ENCODE results near the gene SLC2A4. TPM values are rescaled to one million over a fixed set of nuclear protein-coding genes. Genes with fewer than 3 reads are reported as not detected.

Gene SLC2A4
- total RNA-seq, 1 donor from 2014 or later = 0.30 TPM

DNA sequence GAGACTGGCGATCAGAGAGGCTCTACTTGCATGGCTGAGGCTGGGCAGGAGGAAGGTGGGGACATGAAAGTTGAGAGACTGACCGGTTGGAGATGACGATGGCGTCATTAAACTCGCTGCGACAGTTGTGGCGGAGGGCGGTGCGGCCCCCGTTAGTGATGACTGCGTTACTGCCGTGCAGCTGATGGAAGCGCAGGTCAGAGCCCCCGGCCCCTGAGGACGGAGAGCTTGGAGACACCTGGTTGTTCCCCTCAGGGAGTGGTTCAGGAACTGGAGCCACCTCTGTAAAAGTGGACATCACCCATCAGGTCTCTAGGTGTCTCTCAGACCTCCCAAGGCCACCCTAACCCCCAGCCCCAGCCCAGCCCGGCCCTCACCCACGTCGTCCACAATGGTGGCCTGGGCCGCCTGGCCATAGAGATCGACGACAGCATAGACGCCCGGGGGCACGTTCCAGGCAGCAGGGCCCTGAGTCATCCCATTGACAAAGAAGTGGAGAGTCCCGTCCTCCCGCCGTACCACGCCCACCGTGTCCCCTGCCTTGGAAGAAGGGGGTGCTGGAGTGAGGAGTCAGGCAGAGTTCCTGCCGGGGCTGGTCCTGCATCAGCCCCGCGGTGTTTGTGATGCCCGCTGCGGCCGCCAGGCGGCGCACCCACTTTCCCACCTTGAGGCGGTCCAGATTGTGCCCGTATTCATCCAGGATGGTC lies 42.4 kb downstream of the SLC2A4 start:
- Histone ChIP-seq H3K9ac (ENCODE audit: low read length) (no peak overlapping the region), H3K79me2 (ENCODE audit: insufficient read depth, low read length) (peaks cover 28% of the 10 kb centered on the region), H2AFZ (ENCODE audit: low read depth, low read length) (no peak overlapping the region), H3K4me1 (ENCODE audit: insufficient read depth, low read length) (peaks cover 8% of the 10 kb centered on the region), H3K4me2 (ENCODE audit: low read length) (no peak overlapping the region), H3K27ac (ENCODE audit: low read depth, low read length) (no peak overlapping the region), H3K36me3 (ENCODE audit: insufficient read depth, low read length) (peaks cover 16% of the 10 kb centered on the region), H3K27me3 (ENCODE audit: insufficient read depth, low read length) (no peaks in the 10 kb centered on the region), H3K9me3 (ENCODE audit: insufficient read depth, low read depth, low read length) (no peaks in the 10 kb centered on the region), H3K4me3 (ENCODE audit: insufficient read depth, low read depth, low read length) (no peak overlapping the region), H4K20me1 (ENCODE audit: insufficient read depth, low read length) (peaks cover 11% of the 10 kb centered on the region)
- Mint-ChIP-seq H3K4me1 (ENCODE audit: low read depth, unreplicated experiment) (peaks cover 10% of the 10 kb centered on the region), H3K27ac (ENCODE audit: unreplicated experiment) (no peak overlapping the region), H3K36me3 (ENCODE audit: low read depth, unreplicated experiment) (peaks cover 18% of the 10 kb centered on the region), H3K9me3 (ENCODE audit: unreplicated experiment) (no peaks in the 10 kb centered on the region), H3K4me3 (ENCODE audit: unreplicated experiment) (no peak overlapping the region), H3K27me3 (ENCODE audit: low read depth, unreplicated experiment) (no peaks in the 10 kb centered on the region)
- TF ChIP-seq, protein P1, sequence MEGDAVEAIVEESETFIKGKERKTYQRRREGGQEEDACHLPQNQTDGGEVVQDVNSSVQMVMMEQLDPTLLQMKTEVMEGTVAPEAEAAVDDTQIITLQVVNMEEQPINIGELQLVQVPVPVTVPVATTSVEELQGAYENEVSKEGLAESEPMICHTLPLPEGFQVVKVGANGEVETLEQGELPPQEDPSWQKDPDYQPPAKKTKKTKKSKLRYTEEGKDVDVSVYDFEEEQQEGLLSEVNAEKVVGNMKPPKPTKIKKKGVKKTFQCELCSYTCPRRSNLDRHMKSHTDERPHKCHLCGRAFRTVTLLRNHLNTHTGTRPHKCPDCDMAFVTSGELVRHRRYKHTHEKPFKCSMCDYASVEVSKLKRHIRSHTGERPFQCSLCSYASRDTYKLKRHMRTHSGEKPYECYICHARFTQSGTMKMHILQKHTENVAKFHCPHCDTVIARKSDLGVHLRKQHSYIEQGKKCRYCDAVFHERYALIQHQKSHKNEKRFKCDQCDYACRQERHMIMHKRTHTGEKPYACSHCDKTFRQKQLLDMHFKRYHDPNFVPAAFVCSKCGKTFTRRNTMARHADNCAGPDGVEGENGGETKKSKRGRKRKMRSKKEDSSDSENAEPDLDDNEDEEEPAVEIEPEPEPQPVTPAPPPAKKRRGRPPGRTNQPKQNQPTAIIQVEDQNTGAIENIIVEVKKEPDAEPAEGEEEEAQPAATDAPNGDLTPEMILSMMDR (IDR thresholded peaks at IDR 0.05; ENCODE audit: insufficient read depth, low read depth, low read length) = peak; percentile 74
- TF ChIP-seq EZH2 (IDR thresholded peaks at IDR 0.05; ENCODE audit: insufficient read depth, low read length) = no peak
- no peak for FAIRE-seq
- no peak for DNase-seq (ENCODE audit: low read depth)

DNA sequence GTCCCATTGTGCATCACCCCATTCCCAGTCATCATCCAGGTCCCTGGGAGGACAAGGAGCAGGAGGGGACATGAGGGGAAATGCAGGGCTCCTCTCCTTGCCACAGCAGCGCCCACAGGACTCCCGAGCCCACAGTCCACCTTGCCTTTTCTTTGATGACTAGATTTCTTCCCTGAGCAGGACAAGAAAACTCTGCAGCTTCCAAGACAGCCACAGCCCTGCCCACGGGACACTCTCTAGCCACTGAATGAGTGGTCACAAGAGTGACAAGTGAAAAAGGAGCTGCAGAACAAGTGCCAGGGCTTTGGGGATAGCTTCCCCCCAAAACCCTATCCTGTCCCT lies 42.9 kb downstream of the SLC2A4 start:
- no peak for TF ChIP-seq EZH2 (IDR thresholded peaks at IDR 0.05; ENCODE audit: insufficient read depth, low read length)
- TF ChIP-seq, protein P1 (IDR thresholded peaks at IDR 0.05; ENCODE audit: insufficient read depth, low read depth, low read length) = no peak
- H3K9ac ChIP-seq (ENCODE audit: low read length) = no peak overlapping the region
- FAIRE-seq (no peak), DNase-seq (ENCODE audit: low read depth) (no peak)
- no peak overlapping the region for H3K27ac ChIP-seq (ENCODE audit: low read depth, low read length)
- no peak overlapping the region for H2AFZ ChIP-seq (ENCODE audit: low read depth, low read length)
- no peak overlapping the region for H3K4me3 ChIP-seq (ENCODE audit: insufficient read depth, low read depth, low read length)
- Mint-ChIP-seq H3K27ac (ENCODE audit: unreplicated experiment) (no peak overlapping the region), H3K9me3 (ENCODE audit: unreplicated experiment) (no peaks in the 10 kb centered on the region), H3K4me1 (ENCODE audit: low read depth, unreplicated experiment) (peaks cover 10% of the 10 kb centered on the region), H3K36me3 (ENCODE audit: low read depth, unreplicated experiment) (peaks cover 18% of the 10 kb centered on the region), H3K27me3 (ENCODE audit: low read depth, unreplicated experiment) (no peaks in the 10 kb centered on the region), H3K4me3 (ENCODE audit: unreplicated experiment) (no peak overlapping the region)
- no peaks in the 10 kb centered on the region for H3K27me3 ChIP-seq (ENCODE audit: insufficient read depth, low read length)
- H3K4me1 ChIP-seq (ENCODE audit: insufficient read depth, low read length) = peaks cover 8% of the 10 kb centered on the region
- no peaks in the 10 kb centered on the region for H3K9me3 ChIP-seq (ENCODE audit: insufficient read depth, low read depth, low read length)
- peaks cover 11% of the 10 kb centered on the region for H4K20me1 ChIP-seq (ENCODE audit: insufficient read depth, low read length)
- H3K79me2 ChIP-seq (ENCODE audit: insufficient read depth, low read length) = peaks cover 29% of the 10 kb centered on the region
- peaks cover 16% of the 10 kb centered on the region for H3K36me3 ChIP-seq (ENCODE audit: insufficient read depth, low read length)
- no peak overlapping the region for H3K4me2 ChIP-seq (ENCODE audit: low read length)

DNA sequence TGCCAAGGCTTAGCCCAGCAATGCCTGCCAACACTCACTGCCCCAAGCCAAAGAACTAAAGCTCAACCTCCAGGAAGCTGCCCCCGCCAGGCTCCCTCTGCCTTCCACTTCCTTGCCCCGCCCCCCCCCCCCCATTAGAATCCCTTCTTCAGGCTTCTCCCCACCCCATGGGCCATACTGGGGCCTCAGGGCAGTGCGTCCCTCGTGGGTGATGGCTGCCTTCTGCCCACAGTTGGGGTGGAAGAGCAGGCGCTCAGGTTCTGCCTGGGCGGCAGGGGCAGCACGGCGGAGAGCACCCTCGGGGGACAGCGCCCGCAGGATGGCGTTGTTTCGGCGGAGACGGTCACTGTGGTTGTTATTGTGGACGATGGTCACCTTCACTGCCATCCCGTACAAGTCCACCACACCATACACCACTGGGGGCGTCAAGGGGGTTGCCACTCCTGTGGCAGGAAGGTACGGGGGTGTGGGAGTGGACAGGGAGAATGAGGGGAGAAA lies 43.6 kb downstream of the SLC2A4 start:
- FAIRE-seq (no peak), DNase-seq (ENCODE audit: low read depth) (no peak)
- peaks cover 10% of the 10 kb centered on the region for H3K4me1 Mint-ChIP-seq (ENCODE audit: low read depth, unreplicated experiment)
- H3K4me3 Mint-ChIP-seq (ENCODE audit: unreplicated experiment) = no peak overlapping the region
- no peak for TF ChIP-seq EZH2 (IDR thresholded peaks at IDR 0.05; ENCODE audit: insufficient read depth, low read length)
- TF ChIP-seq, protein P1 (IDR thresholded peaks at IDR 0.05; ENCODE audit: insufficient read depth, low read depth, low read length) = no peak
- no peaks in the 10 kb centered on the region for H3K9me3 Mint-ChIP-seq (ENCODE audit: unreplicated experiment)
- H3K36me3 ChIP-seq (ENCODE audit: insufficient read depth, low read length) = peaks cover 16% of the 10 kb centered on the region
- no peaks in the 10 kb centered on the region for H3K27me3 Mint-ChIP-seq (ENCODE audit: low read depth, unreplicated experiment)
- H4K20me1 ChIP-seq (ENCODE audit: insufficient read depth, low read length) = peaks cover 11% of the 10 kb centered on the region
- H3K4me3 ChIP-seq (ENCODE audit: insufficient read depth, low read depth, low read length) = no peak overlapping the region
- no peaks in the 10 kb centered on the region for H3K9me3 ChIP-seq (ENCODE audit: insufficient read depth, low read depth, low read length)
- H3K36me3 Mint-ChIP-seq (ENCODE audit: low read depth, unreplicated experiment) = peaks cover 18% of the 10 kb centered on the region
- H2AFZ ChIP-seq (ENCODE audit: low read depth, low read length) = no peak overlapping the region
- no peak overlapping the region for H3K27ac ChIP-seq (ENCODE audit: low read depth, low read length)
- no peak overlapping the region for H3K4me2 ChIP-seq (ENCODE audit: low read length)
- H3K4me1 ChIP-seq (ENCODE audit: insufficient read depth, low read length) = peaks cover 8% of the 10 kb centered on the region
- no peak overlapping the region for H3K9ac ChIP-seq (ENCODE audit: low read length)
- H3K79me2 ChIP-seq (ENCODE audit: insufficient read depth, low read length) = peaks cover 29% of the 10 kb centered on the region
- H3K27ac Mint-ChIP-seq (ENCODE audit: unreplicated experiment) = no peak overlapping the region
- no peaks in the 10 kb centered on the region for H3K27me3 ChIP-seq (ENCODE audit: insufficient read depth, low read length)

Data from astrocyte (in vitro differentiated cells and primary cell).